GM12864 (cell line): Measurements from ENCODE around the gene TECPR1.

Experiments used
- DNase-seq: peaks from one replicate; pipeline ENCODE4 v3.0.0-alpha.2; 2011; ENCODE audit warnings: low read depth
- H3K4me3 ChIP-seq: 2 replicates; pipeline ENCODE4 v1.5.1; 2011; ENCODE audit warnings: mild to moderate bottlenecking, low read depth, low read length, control low read depth
- CTCF ChIP-seq: IDR thresholded peaks from 2 replicates; pipeline ENCODE4 v1.5.1; 2011; ENCODE audit warnings: low read depth, mild to moderate bottlenecking, moderate library complexity, low read length, control low read depth, inconsistent platforms; ENCODE audit errors: missing control alignments

The TECPR1 gene

GRCh38 chr7:98185101-98185500, 66.9 kb downstream of the TECPR1 start:
- no peak for DNase-seq
- H3K4me3 ChIP-seq: no peak overlapping the region
- TF ChIP-seq CTCF: no peak

- DNase-seq: no peak
- no peak for TF ChIP-seq CTCF
- H3K4me3 ChIP-seq: no peak overlapping the region
Measured at GRCh38 chr7:98180751-98181150, 71.3 kb downstream of the TECPR1 start.

GRCh38 chr7:98178762-98179490, 73.1 kb downstream of the TECPR1 start:
- H3K4me3 ChIP-seq: no peak overlapping the region
- no peak for DNase-seq
- no peak for TF ChIP-seq CTCF

- H3K4me3 ChIP-seq: no peak overlapping the region
- DNase-seq: no peak
- no peak for TF ChIP-seq CTCF
Measured at GRCh38 chr7:98178321-98178720, 73.7 kb downstream of the TECPR1 start.

GRCh38 chr7:98177553-98177952, 74.5 kb downstream of the TECPR1 start:
- TF ChIP-seq CTCF: no peak
- no peak overlapping the region for H3K4me3 ChIP-seq
- DNase-seq: no peak

GRCh38 chr7:98175260-98175940, 76.6 kb downstream of the TECPR1 start:
- no peak for DNase-seq
- no peak overlapping the region for H3K4me3 ChIP-seq
- no peak for TF ChIP-seq CTCF
